Measurements from ENCODE around the gene CCSAP. TPM values are rescaled to one million over a fixed set of nuclear protein-coding genes. Genes with fewer than 3 reads are reported as not detected.
"Not testable (repeated sequence)": the region's sequence is repeated elsewhere in the genome, so short reads cannot be mapped to it uniquely, and the experiment has no call there.

Gene CCSAP
- total and polyA plus RNA-seq, 2 of the 13 experiments (the other 11 are each of a cell fraction or from before 2014, with no cell fraction given), result 3.7 to 9.0 TPM

GRCh38 chr1:229291686-229292085 is 51.2 kb downstream of the CCSAP start:
- H3K4me1 ChIP-seq (ENCODE audit: insufficient read depth, low read length), result peaks cover 25% of the 10 kb centered on the region
- CTCF ChIA-PET (ENCODE audit: low intra/inter-chr PET ratio, low total read pairs); ATAC-seq; DNase-seq (ENCODE audit: low spot score); H2AFZ ChIP-seq (ENCODE audit: low read length); BruUV-seq (replicated peaks); in situ Hi-C loops (cut with HindIII; ENCODE audit: extremely low pct_ligation_motif_present, low pct_unique_long_range_greater_than_20kb); H3K9me3 ChIP-seq (ENCODE audit: low read length); H3K27me3 ChIP-seq (ENCODE audit: control insufficient read depth in 1 of 2, insufficient read depth in 2 of 2, low read length in 2 of 2); H3K9ac ChIP-seq (ENCODE audit: insufficient read depth, low read depth, low read length); H3K27ac ChIP-seq (ENCODE audit: extremely low read length, insufficient read depth, low read length); FAIRE-seq; H3K4me2 ChIP-seq (ENCODE audit: low read depth, low read length); H4K20me1 ChIP-seq (ENCODE audit: insufficient read depth, low read length); H3K4me3 ChIP-seq (replicated peaks in 1 of 3; ENCODE audit: insufficient read depth in 1 of 3, low read depth in 2 of 3, low read length in 3 of 3); intact Hi-C loops (cut with micrococcal nuclease; ENCODE audit: unreplicated experiment): not testable (repeated sequence)
- WGBS (ENCODE audit: low lambda C conversion rate), result 94% methylated on average over 4 of the region's 4 CpGs
- POLR2A ChIA-PET, result interaction anchor here (1.6 kb wide), 1 partner anchor 18 kb away, joined by 6 read pairs; no protein-coding TSS in a partner anchor
- peaks cover 9 to 50% of the 10 kb centered on the region in 2 experiments for H3K36me3 ChIP-seq (replicated peaks in 1 of 2; ENCODE audit: control insufficient read depth in 1 of 2, insufficient read depth in 2 of 2, low read length in 2 of 2)
- peaks cover 32% of the 10 kb centered on the region for H3K79me2 ChIP-seq (ENCODE audit: insufficient read depth, low read length)

GRCh38 chr1:229288516-229288915 is 54.3 kb downstream of the CCSAP start:
- H3K27ac ChIP-seq (ENCODE audit: extremely low read length, insufficient read depth, low read length), result no peak overlapping the region
- BruUV-seq (replicated peaks), result no TSS peak
- H3K9ac ChIP-seq (ENCODE audit: insufficient read depth, low read depth, low read length), result no peak overlapping the region
- H3K4me1 ChIP-seq (ENCODE audit: insufficient read depth, low read length), result peaks cover 47% of the 10 kb centered on the region
- DNase-seq (ENCODE audit: low spot score) (no peak), FAIRE-seq (no peak), ATAC-seq (no peak)
- H3K27me3 ChIP-seq (ENCODE audit: control insufficient read depth in 1 of 2, insufficient read depth in 2 of 2, low read length in 2 of 2), result no peaks in the 10 kb centered on the region
- 95% methylated on average over 1 of the region's 1 CpG for WGBS (ENCODE audit: low lambda C conversion rate)
- intact Hi-C loops (cut with micrococcal nuclease; ENCODE audit: unreplicated experiment), result no loop called here
- in situ Hi-C loops (cut with HindIII; ENCODE audit: extremely low pct_ligation_motif_present, low pct_unique_long_range_greater_than_20kb), result no loop called here
- no peaks in the 10 kb centered on the region for H3K9me3 ChIP-seq (ENCODE audit: low read length)
- CTCF ChIA-PET (ENCODE audit: low intra/inter-chr PET ratio, low total read pairs), result no interaction called here
- peaks cover 62% of the 10 kb centered on the region for H3K79me2 ChIP-seq (ENCODE audit: insufficient read depth, low read length)
- H2AFZ ChIP-seq (ENCODE audit: low read length), result no peak overlapping the region
- H3K4me2 ChIP-seq (ENCODE audit: low read depth, low read length), result no peak overlapping the region
- TF ChIP-seq GLMP (CRISPR knock-in tag; IDR thresholded peaks at IDR 0.05; ENCODE audit: borderline replicate concordance) (no peak), ZBTB38 (CRISPR knock-in tag; IDR thresholded peaks at IDR 0.05) (no peak), FOSL1 (CRISPR knock-in tag; IDR thresholded peaks at IDR 0.05; ENCODE audit: borderline replicate concordance) (no peak), ZNF431 (CRISPR knock-in tag; IDR thresholded peaks at IDR 0.05; ENCODE audit: borderline replicate concordance, low read depth) (no peak), STAT5B (CRISPR knock-in tag; IDR thresholded peaks at IDR 0.05) (no peak), MXI1 (IDR thresholded peaks at IDR 0.05; ENCODE audit: borderline replicate concordance, low read depth, low read length) (no peak)
- POLR2A ChIA-PET, result no interaction called here
- H3K4me3 ChIP-seq (replicated peaks in 1 of 3; ENCODE audit: insufficient read depth in 1 of 3, low read depth in 2 of 3, low read length in 3 of 3), result no peak overlapping the region
- H4K20me1 ChIP-seq (ENCODE audit: insufficient read depth, low read length), result peaks cover 22% of the 10 kb centered on the region
- peaks cover 7 to 43% of the 10 kb centered on the region in 2 experiments for H3K36me3 ChIP-seq (replicated peaks in 1 of 2; ENCODE audit: control insufficient read depth in 1 of 2, insufficient read depth in 2 of 2, low read length in 2 of 2)
